Left ventricle myocardium inferior (tissue), 1 donor: ENCODE data around the gene BTG2. TPM values are rescaled to one million over a fixed set of nuclear protein-coding genes. Genes with fewer than 3 reads are reported as not detected.
"Not testable (repeated sequence)": the region's sequence is repeated elsewhere in the genome, so short reads cannot be mapped to it uniquely, and the experiment has no call there.

ENCODE experiments used
- DNase-seq: peaks from one replicate; pipeline ENCODE4 v3.0.0-alpha.2; 2020
- H3K27ac ChIP-seq: fragments of 200-600 bp; replicated peaks from 2 replicates; pipeline ENCODE4 v1.8.0; 2021
- H3K27me3 ChIP-seq: fragments of 200-600 bp; 2 replicates; pipeline ENCODE4 v1.8.0; 2021; ENCODE audit warnings: low read depth
- H3K36me3 ChIP-seq: fragments of 200-600 bp; 2 replicates; pipeline ENCODE4 v1.8.0; 2021
- H3K4me1 ChIP-seq: fragments of 200-600 bp; 2 replicates; pipeline ENCODE4 v1.8.0; 2021
- H3K4me3 ChIP-seq: fragments of 200-600 bp; 2 replicates; pipeline ENCODE4 v1.8.0; 2021; ENCODE audit warnings: mild to moderate bottlenecking, moderate library complexity
- H3K9me3 ChIP-seq: fragments of 200-600 bp; replicated peaks from 2 replicates; pipeline ENCODE4 v1.8.0; 2021
- CTCF ChIP-seq: fragments of 200-600 bp; IDR thresholded peaks from 2 replicates; pipeline ENCODE4 v1.8.0; 2021; ENCODE audit warnings: antibody characterized with exemption, mild to moderate bottlenecking, borderline replicate concordance
- intact Hi-C: fragments of 100-400 bp; cut with micrococcal nuclease; formaldehyde crosslinking; loops from one replicate; pipeline ENCODE4 v1.11.0; 2022
- total RNA-seq: library from RNA; stranded (reverse); fragmentation: NEBNext Ultra II Directional; extraction: Animal tissue kit (Norgen Biotek cat#: 25700); gene quantifications from one replicate; pipeline ENCODE4 v1.2.1, GENCODE V29; 2021
- donor health status: DM: no; HTN: yes; CAD: no; lungs with severe emphysema.

Gene BTG2
- total RNA-seq, 1 donor from 2014 or later, result 73.7 TPM

- H3K9me3 ChIP-seq, result no peaks in the 10 kb centered on the region
- H3K4me3 ChIP-seq, result peak overlapping the region; percentile 94
- no peaks in the 10 kb centered on the region for H3K27me3 ChIP-seq
- peaks cover 39% of the 10 kb centered on the region for H3K36me3 ChIP-seq
- H3K4me1 ChIP-seq, result peaks cover 63% of the 10 kb centered on the region
- no peak for TF ChIP-seq CTCF
- intact Hi-C loops, result loop anchor here (5.0 kb wide), 1 partner anchor 37 kb away; no protein-coding TSS in a partner anchor
- no peak for DNase-seq
- peak overlapping the region; percentile 99 for H3K27ac ChIP-seq
These were observed 3.6 kb downstream of the BTG2 start for GRCh38 chr1:203308923-203309331.

GRCh38 chr1:203311368-203312301 is 6.3 kb downstream of the BTG2 start:
- H3K4me1 ChIP-seq, result peaks cover 49% of the 10 kb centered on the region
- no peak for TF ChIP-seq CTCF
- H3K9me3 ChIP-seq, result no peaks in the 10 kb centered on the region
- no peak for DNase-seq
- no peak overlapping the region for H3K4me3 ChIP-seq
- no peaks in the 10 kb centered on the region for H3K27me3 ChIP-seq
- H3K27ac ChIP-seq, result no peak overlapping the region
- intact Hi-C loops, result no loop called here
- peaks cover 39% of the 10 kb centered on the region for H3K36me3 ChIP-seq

- H3K27ac ChIP-seq, intact Hi-C loops, H3K27me3 ChIP-seq, H3K9me3 ChIP-seq, H3K4me3 ChIP-seq, DNase-seq: not testable (repeated sequence)
- peaks cover 31% of the 10 kb centered on the region for H3K4me1 ChIP-seq
- peaks cover 15% of the 10 kb centered on the region for H3K36me3 ChIP-seq
These were observed 8.9 kb downstream of the BTG2 start for GRCh38 chr1:203314025-203314759.

GRCh38 chr1:203316626-203317093 is 11.3 kb downstream of the BTG2 start:
- DNase-seq, result no peak
- Histone ChIP-seq H3K4me1 (peaks cover 31% of the 10 kb centered on the region), H3K36me3 (no peaks in the 10 kb centered on the region), H3K27ac (peak overlapping the region; percentile 9), H3K27me3 (no peaks in the 10 kb centered on the region), H3K4me3 (no peak overlapping the region), H3K9me3 (no peaks in the 10 kb centered on the region)
- intact Hi-C loops, result no loop called here
- TF ChIP-seq CTCF, result no peak

GRCh38 chr1:203317429-203318228 is 12.3 kb downstream of the BTG2 start:
- Histone ChIP-seq H3K4me1 (peaks cover 40% of the 10 kb centered on the region), H3K9me3 (no peaks in the 10 kb centered on the region), H3K4me3 (no peak overlapping the region), H3K27me3 (no peaks in the 10 kb centered on the region), H3K36me3 (no peaks in the 10 kb centered on the region), H3K27ac (peak overlapping the region; percentile 32)
- no peak for TF ChIP-seq CTCF
- intact Hi-C loops, result no loop called here
- no peak for DNase-seq
